Endothelial cell (in vitro differentiated cells): Measurements from ENCODE around the gene ATP6V1G2. TPM values are rescaled to one million over a fixed set of nuclear protein-coding genes. Genes with fewer than 3 reads are reported as not detected.
A peak's percentile ranks its signal among the peaks of the same experiment; 100 is the strongest.

ENCODE experiments used
- DNase-seq: peaks from one replicate; pipeline ENCODE4 v3.0.0; 2021; ENCODE audit warnings: low spot score
- H3K27ac Mint-ChIP-seq: one replicate; pipeline ENCODE4 v1.8.0; 2021; ENCODE audit warnings: mixed read lengths, inconsistent platforms; ENCODE audit not compliant: unreplicated experiment
- H3K27me3 Mint-ChIP-seq: one replicate; pipeline ENCODE4 v1.8.0; 2021; ENCODE audit warnings: mild to moderate bottlenecking, moderate library complexity, mixed read lengths, inconsistent platforms; ENCODE audit not compliant: unreplicated experiment
- H3K36me3 Mint-ChIP-seq: one replicate; pipeline ENCODE4 v1.8.0; 2021; ENCODE audit warnings: mild to moderate bottlenecking, low read depth, mixed read lengths, inconsistent platforms; ENCODE audit not compliant: unreplicated experiment
- H3K4me1 Mint-ChIP-seq: one replicate; pipeline ENCODE4 v1.8.0; 2021; ENCODE audit warnings: mild to moderate bottlenecking, mixed read lengths, inconsistent platforms; ENCODE audit not compliant: unreplicated experiment
- H3K4me3 Mint-ChIP-seq: one replicate; pipeline ENCODE4 v1.8.0; 2021; ENCODE audit warnings: mild to moderate bottlenecking, mixed read lengths, inconsistent platforms; ENCODE audit not compliant: unreplicated experiment
- H3K9me3 Mint-ChIP-seq: one replicate; pipeline ENCODE4 v1.8.0; 2021; ENCODE audit warnings: mixed read lengths, inconsistent platforms; ENCODE audit not compliant: unreplicated experiment
- total RNA-seq: library from RNA; stranded (reverse); fragmentation: NEBNext Ultra II Directional; extraction: Animal tissue kit (Norgen Biotek cat#: 25700); gene quantifications from one replicate; pipeline ENCODE4 v1.2.1, GENCODE V29; 2021; ENCODE audit not compliant: unreplicated experiment
- TF ChIP-seq, protein P1 (sequence below): fragments of 200-600 bp; sonication (generic); IDR thresholded peaks from one replicate; pipeline ENCODE4 v1.5.0; 2021; ENCODE audit warnings: antibody characterized with exemption; ENCODE audit not compliant: unreplicated experiment

ATP6V1G2 gene
- total RNA-seq, 1 donor from 2014 or later = 1.8 TPM

- no peaks in the 10 kb centered on the region for H3K36me3 Mint-ChIP-seq
- H3K27me3 Mint-ChIP-seq = peaks cover 9% of the 10 kb centered on the region
- DNase-seq = no peak
- no peaks in the 10 kb centered on the region for H3K9me3 Mint-ChIP-seq
- peak overlapping the region; percentile 96 for H3K4me3 Mint-ChIP-seq
- TF ChIP-seq, protein P1, sequence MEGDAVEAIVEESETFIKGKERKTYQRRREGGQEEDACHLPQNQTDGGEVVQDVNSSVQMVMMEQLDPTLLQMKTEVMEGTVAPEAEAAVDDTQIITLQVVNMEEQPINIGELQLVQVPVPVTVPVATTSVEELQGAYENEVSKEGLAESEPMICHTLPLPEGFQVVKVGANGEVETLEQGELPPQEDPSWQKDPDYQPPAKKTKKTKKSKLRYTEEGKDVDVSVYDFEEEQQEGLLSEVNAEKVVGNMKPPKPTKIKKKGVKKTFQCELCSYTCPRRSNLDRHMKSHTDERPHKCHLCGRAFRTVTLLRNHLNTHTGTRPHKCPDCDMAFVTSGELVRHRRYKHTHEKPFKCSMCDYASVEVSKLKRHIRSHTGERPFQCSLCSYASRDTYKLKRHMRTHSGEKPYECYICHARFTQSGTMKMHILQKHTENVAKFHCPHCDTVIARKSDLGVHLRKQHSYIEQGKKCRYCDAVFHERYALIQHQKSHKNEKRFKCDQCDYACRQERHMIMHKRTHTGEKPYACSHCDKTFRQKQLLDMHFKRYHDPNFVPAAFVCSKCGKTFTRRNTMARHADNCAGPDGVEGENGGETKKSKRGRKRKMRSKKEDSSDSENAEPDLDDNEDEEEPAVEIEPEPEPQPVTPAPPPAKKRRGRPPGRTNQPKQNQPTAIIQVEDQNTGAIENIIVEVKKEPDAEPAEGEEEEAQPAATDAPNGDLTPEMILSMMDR = no peak
- H3K4me1 Mint-ChIP-seq = peaks cover 18% of the 10 kb centered on the region
- H3K27ac Mint-ChIP-seq = no peak overlapping the region
Observed at GRCh38 chr6:31581434-31582229, 35.2 kb upstream of the ATP6V1G2 start.

DNA sequence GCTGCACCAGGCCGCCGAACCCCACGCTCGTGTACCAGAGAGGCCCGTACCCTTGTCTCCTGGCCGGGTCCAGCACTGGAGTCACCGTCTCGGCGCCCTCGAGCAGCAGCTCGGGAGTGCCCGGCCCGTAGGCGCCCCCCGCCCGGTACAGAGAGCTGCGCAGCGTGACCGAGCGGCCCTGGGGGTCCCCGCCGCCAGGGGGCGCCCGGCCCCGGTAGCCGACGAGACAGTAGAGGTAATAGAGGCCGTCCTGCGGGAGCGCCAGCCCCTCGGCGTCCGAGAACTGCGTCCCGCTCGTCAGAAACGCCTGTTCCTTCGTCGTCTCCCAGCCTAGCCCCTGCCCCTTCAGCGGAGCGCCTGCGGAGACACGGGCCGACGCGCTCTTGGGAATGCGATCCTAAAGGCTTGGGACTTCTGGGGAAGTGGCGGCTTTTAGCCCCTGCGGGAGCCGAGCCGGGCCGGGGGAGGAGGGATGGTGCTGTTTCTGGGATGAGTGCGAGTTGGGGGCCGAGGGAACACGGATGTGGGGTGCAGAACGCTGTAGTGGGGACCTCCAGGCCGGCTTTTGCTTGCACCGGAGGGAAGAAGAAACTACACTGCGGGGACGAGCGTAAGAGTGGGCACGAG is 34.5 kb upstream of the ATP6V1G2 start:
- Mint-ChIP-seq H3K27me3 (peaks cover 11% of the 10 kb centered on the region), H3K36me3 (no peaks in the 10 kb centered on the region), H3K27ac (no peak overlapping the region), H3K4me3 (peak overlapping the region; percentile 96), H3K9me3 (no peaks in the 10 kb centered on the region), H3K4me1 (peaks cover 15% of the 10 kb centered on the region)
- DNase-seq = peak; percentile 89
- TF ChIP-seq, protein P1 = peak; percentile 83

GRCh38 chr6:31580438-31580740 is 34.0 kb upstream of the ATP6V1G2 start:
- Mint-ChIP-seq H3K4me1 (peaks cover 9% of the 10 kb centered on the region), H3K9me3 (no peaks in the 10 kb centered on the region), H3K27me3 (peaks cover 11% of the 10 kb centered on the region), H3K27ac (no peak overlapping the region), H3K4me3 (peak overlapping the region; percentile 79), H3K36me3 (no peaks in the 10 kb centered on the region)
- TF ChIP-seq, protein P1 = no peak
- no peak for DNase-seq

- peaks cover 11% of the 10 kb centered on the region for H3K27me3 Mint-ChIP-seq
Observed at GRCh38 chr6:31579546-31580437, 33.4 kb upstream of the ATP6V1G2 start.

More at GRCh38 chr6:31579546-31580437, 33.4 kb upstream of the ATP6V1G2 start:
- TF ChIP-seq, protein P1 = no peak
- Mint-ChIP-seq H3K4me1 (peaks cover 12% of the 10 kb centered on the region), H3K9me3 (no peaks in the 10 kb centered on the region), H3K27ac (no peak overlapping the region), H3K4me3 (peak overlapping the region; percentile 79), H3K36me3 (no peaks in the 10 kb centered on the region)
- DNase-seq = no peak
